ENCODE results near the gene NKAIN4. TPM values are rescaled to one million over a fixed set of nuclear protein-coding genes. Genes with fewer than 3 reads are reported as not detected.

NKAIN4 gene
- total RNA-seq, 1 experiment from 2014 or later = not detected

- intact Hi-C loops (cut with micrococcal nuclease; ENCODE audit: unreplicated experiment) = no loop called here
- ChIA-PET POLR2A (ENCODE audit: low non-redundant PET) (no interaction called here), CTCF (no interaction called here)
- Histone ChIP-seq H3K27ac (ENCODE audit: low read depth, low read length, poor library complexity, severe bottlenecking) (no peak overlapping the region), H3K36me3 (ENCODE audit: insufficient read depth, low read length, poor library complexity, severe bottlenecking) (peaks cover 21% of the 10 kb centered on the region), H3K27me3 (replicated peaks; ENCODE audit: insufficient read depth, low read depth, low read length, poor library complexity) (peaks cover 14% of the 10 kb centered on the region), H3K9me3 (ENCODE audit: low read depth, low read length, poor library complexity, severe bottlenecking) (no peaks in the 10 kb centered on the region), H3K4me3 (ENCODE audit: low read depth, low read length, poor library complexity, severe bottlenecking) (no peak overlapping the region), H3K4me1 (ENCODE audit: insufficient read depth, low read length, poor library complexity, severe bottlenecking) (no peaks in the 10 kb centered on the region)
- no TSS peak for BruUV-seq (replicated peaks)
- no peak for TF ChIP-seq EZH2 (IDR thresholded peaks at IDR 0.05; ENCODE audit: borderline replicate concordance, low read depth, low read length, poor library complexity, severe bottlenecking)
- TF ChIP-seq CTCF (conservative IDR thresholded peaks at IDR 0.05; ENCODE audit: low read depth, low read length) = no peak
- no peak for DNase-seq (ENCODE audit: low spot score)
These were observed 36.6 kb downstream of the NKAIN4 start for GRCh38 chr20:63217706-63218105.

GRCh38 chr20:63216849-63217471 lies 37.3 kb downstream of the NKAIN4 start:
- ChIA-PET POLR2A (ENCODE audit: low non-redundant PET) (no interaction called here), CTCF (no interaction called here)
- BruUV-seq (replicated peaks) = no TSS peak

GRCh38 chr20:63216041-63216848 lies 38.0 kb downstream of the NKAIN4 start, which contains the start of gene YTHDF1:
Gene YTHDF1, minus strand, starts transcription at chr20:63216131. Its CDS starts 239 bp downstream, at chr20:63215892.
- ChIA-PET CTCF (no interaction called here), POLR2A (ENCODE audit: low non-redundant PET) (no interaction called here)
- no peak for TF ChIP-seq EZH2 (IDR thresholded peaks at IDR 0.05; ENCODE audit: borderline replicate concordance, low read depth, low read length, poor library complexity, severe bottlenecking)
- no peak for TF ChIP-seq CTCF (conservative IDR thresholded peaks at IDR 0.05; ENCODE audit: low read depth, low read length)
- Histone ChIP-seq H3K27ac (ENCODE audit: low read depth, low read length, poor library complexity, severe bottlenecking) (peak within 1 kb of the TSS; percentile 87), H3K27me3 (replicated peaks; ENCODE audit: insufficient read depth, low read depth, low read length, poor library complexity) (peaks cover 12% of the 10 kb centered on the region), H3K9me3 (ENCODE audit: low read depth, low read length, poor library complexity, severe bottlenecking) (no peaks in the 10 kb centered on the region), H3K4me1 (ENCODE audit: insufficient read depth, low read length, poor library complexity, severe bottlenecking) (no peaks in the 10 kb centered on the region), H3K4me3 (ENCODE audit: low read depth, low read length, poor library complexity, severe bottlenecking) (peak within 1 kb of the TSS; percentile 85), H3K36me3 (ENCODE audit: insufficient read depth, low read length, poor library complexity, severe bottlenecking) (peaks cover 33% of the 10 kb centered on the region)
- TSS peak; percentile 79 for BruUV-seq (replicated peaks)
- DNase-seq (ENCODE audit: low spot score) = peak; percentile 97
- intact Hi-C loops (cut with micrococcal nuclease; ENCODE audit: unreplicated experiment) = no loop called here

More at GRCh38 chr20:63216849-63217471, 37.3 kb downstream of the NKAIN4 start:
- Histone ChIP-seq H3K36me3 (ENCODE audit: insufficient read depth, low read length, poor library complexity, severe bottlenecking) (peaks cover 28% of the 10 kb centered on the region), H3K9me3 (ENCODE audit: low read depth, low read length, poor library complexity, severe bottlenecking) (no peaks in the 10 kb centered on the region), H3K4me1 (ENCODE audit: insufficient read depth, low read length, poor library complexity, severe bottlenecking) (no peaks in the 10 kb centered on the region), H3K4me3 (ENCODE audit: low read depth, low read length, poor library complexity, severe bottlenecking) (peak overlapping the region; percentile 85), H3K27ac (ENCODE audit: low read depth, low read length, poor library complexity, severe bottlenecking) (peak overlapping the region; percentile 81), H3K27me3 (replicated peaks; ENCODE audit: insufficient read depth, low read depth, low read length, poor library complexity) (peaks cover 14% of the 10 kb centered on the region)
- DNase-seq (ENCODE audit: low spot score) = no peak
- TF ChIP-seq EZH2 (IDR thresholded peaks at IDR 0.05; ENCODE audit: borderline replicate concordance, low read depth, low read length, poor library complexity, severe bottlenecking) = no peak
- intact Hi-C loops (cut with micrococcal nuclease; ENCODE audit: unreplicated experiment) = no loop called here

All from A673 (cell line).